ENCODE measurements around the gene VEGFC.

Gene VEGFC

GRCh38 chr4:176751061-176751460 lies 41.7 kb downstream of the VEGFC start:
- Histone ChIP-seq H3K36me3 (ENCODE audit: control insufficient read depth in 2 of 2, insufficient read depth in 2 of 2, low read length in 2 of 2) (no peaks in the 10 kb centered on the region), H3K9ac (ENCODE audit: low read depth in 1 of 2, low read length in 2 of 2) (no peak overlapping the region)

GRCh38 chr4:176746846-176747245 lies 45.9 kb downstream of the VEGFC start:
- Histone ChIP-seq H3K36me3 (ENCODE audit: control insufficient read depth in 2 of 2, insufficient read depth in 2 of 2, low read length in 2 of 2) (no peaks in the 10 kb centered on the region), H3K4me1 (ENCODE audit: control insufficient read depth in 2 of 2, insufficient read depth in 2 of 2, low read length in 2 of 2) (no peaks in the 10 kb centered on the region)

More at GRCh38 chr4:176751061-176751460, 41.7 kb downstream of the VEGFC start:
- Histone ChIP-seq H3K4me3 (ENCODE audit: low read length in 2 of 2) (no peak overlapping the region), H3K27ac (ENCODE audit: low read depth in 2 of 2, low read length in 2 of 2) (no peak overlapping the region), H3K9me3 (ENCODE audit: control insufficient read depth in 2 of 2, low read length in 2 of 2) (no peaks in the 10 kb centered on the region), H3K27me3 (ENCODE audit: control insufficient read depth in 2 of 2, insufficient read depth in 2 of 2, low read length in 2 of 2) (no peaks in the 10 kb centered on the region), H3K4me1 (ENCODE audit: control insufficient read depth in 2 of 2, insufficient read depth in 2 of 2, low read length in 2 of 2) (no peaks in the 10 kb centered on the region)

GRCh38 chr4:176745902-176746301 lies 46.8 kb downstream of the VEGFC start:
- no peak overlapping the region for H3K4me3 ChIP-seq (ENCODE audit: low read length in 2 of 2)
- H3K36me3 ChIP-seq (ENCODE audit: control insufficient read depth in 2 of 2, insufficient read depth in 2 of 2, low read length in 2 of 2): no peaks in the 10 kb centered on the region
- H3K9me3 ChIP-seq (ENCODE audit: control insufficient read depth in 2 of 2, low read length in 2 of 2): no peaks in the 10 kb centered on the region
- H3K4me1 ChIP-seq (ENCODE audit: control insufficient read depth in 2 of 2, insufficient read depth in 2 of 2, low read length in 2 of 2): no peaks in the 10 kb centered on the region
- H3K9ac ChIP-seq (ENCODE audit: low read depth in 1 of 2, low read length in 2 of 2): no peak overlapping the region
- no peaks in the 10 kb centered on the region for H3K27me3 ChIP-seq (ENCODE audit: control insufficient read depth in 2 of 2, insufficient read depth in 2 of 2, low read length in 2 of 2)
- H3K27ac ChIP-seq (ENCODE audit: low read depth in 2 of 2, low read length in 2 of 2): no peak overlapping the region

More at GRCh38 chr4:176746846-176747245, 45.9 kb downstream of the VEGFC start:
- no peak overlapping the region for H3K4me3 ChIP-seq (ENCODE audit: low read length in 2 of 2)
- H3K27ac ChIP-seq (ENCODE audit: low read depth in 2 of 2, low read length in 2 of 2): no peak overlapping the region
- H3K9ac ChIP-seq (ENCODE audit: low read depth in 1 of 2, low read length in 2 of 2): no peak overlapping the region
- no peaks in the 10 kb centered on the region for H3K27me3 ChIP-seq (ENCODE audit: control insufficient read depth in 2 of 2, insufficient read depth in 2 of 2, low read length in 2 of 2)
- H3K9me3 ChIP-seq (ENCODE audit: control insufficient read depth in 2 of 2, low read length in 2 of 2): no peaks in the 10 kb centered on the region

- H3K4me1 ChIP-seq (ENCODE audit: control insufficient read depth in 2 of 2, insufficient read depth in 2 of 2, low read length in 2 of 2): no peaks in the 10 kb centered on the region
- no peaks in the 10 kb centered on the region for H3K27me3 ChIP-seq (ENCODE audit: control insufficient read depth in 2 of 2, insufficient read depth in 2 of 2, low read length in 2 of 2)
- no peak overlapping the region for H3K27ac ChIP-seq (ENCODE audit: low read depth in 2 of 2, low read length in 2 of 2)
- no peak overlapping the region for H3K9ac ChIP-seq (ENCODE audit: low read depth in 1 of 2, low read length in 2 of 2)
- H3K36me3 ChIP-seq (ENCODE audit: control insufficient read depth in 2 of 2, insufficient read depth in 2 of 2, low read length in 2 of 2): no peaks in the 10 kb centered on the region
- H3K4me3 ChIP-seq (ENCODE audit: low read length in 2 of 2): no peak overlapping the region
- H3K9me3 ChIP-seq (ENCODE audit: control insufficient read depth in 2 of 2, low read length in 2 of 2): no peaks in the 10 kb centered on the region
These were observed 48.6 kb downstream of the VEGFC start for GRCh38 chr4:176744091-176744490.

GRCh38 chr4:176742211-176742610 lies 50.5 kb downstream of the VEGFC start:
- Histone ChIP-seq H3K4me1 (ENCODE audit: control insufficient read depth in 2 of 2, insufficient read depth in 2 of 2, low read length in 2 of 2) (no peaks in the 10 kb centered on the region), H3K27me3 (ENCODE audit: control insufficient read depth in 2 of 2, insufficient read depth in 2 of 2, low read length in 2 of 2) (no peaks in the 10 kb centered on the region), H3K4me3 (ENCODE audit: low read length in 2 of 2) (no peak overlapping the region), H3K36me3 (ENCODE audit: control insufficient read depth in 2 of 2, insufficient read depth in 2 of 2, low read length in 2 of 2) (no peaks in the 10 kb centered on the region), H3K9me3 (ENCODE audit: control insufficient read depth in 2 of 2, low read length in 2 of 2) (no peaks in the 10 kb centered on the region), H3K9ac (ENCODE audit: low read depth in 1 of 2, low read length in 2 of 2) (no peak overlapping the region), H3K27ac (ENCODE audit: low read depth in 2 of 2, low read length in 2 of 2) (no peak overlapping the region)

GRCh38 chr4:176741253-176741652 lies 51.5 kb downstream of the VEGFC start:
- no peak overlapping the region for H3K27ac ChIP-seq (ENCODE audit: low read depth in 2 of 2, low read length in 2 of 2)
- H3K4me1 ChIP-seq (ENCODE audit: control insufficient read depth in 2 of 2, insufficient read depth in 2 of 2, low read length in 2 of 2): no peaks in the 10 kb centered on the region
- H3K9ac ChIP-seq (ENCODE audit: low read depth in 1 of 2, low read length in 2 of 2): no peak overlapping the region
- no peaks in the 10 kb centered on the region for H3K27me3 ChIP-seq (ENCODE audit: control insufficient read depth in 2 of 2, insufficient read depth in 2 of 2, low read length in 2 of 2)
- H3K9me3 ChIP-seq (ENCODE audit: control insufficient read depth in 2 of 2, low read length in 2 of 2): no peaks in the 10 kb centered on the region
- H3K4me3 ChIP-seq (ENCODE audit: low read length in 2 of 2): no peak overlapping the region
- no peaks in the 10 kb centered on the region for H3K36me3 ChIP-seq (ENCODE audit: control insufficient read depth in 2 of 2, insufficient read depth in 2 of 2, low read length in 2 of 2)

- Histone ChIP-seq H3K27ac (ENCODE audit: low read depth in 2 of 2, low read length in 2 of 2) (no peak overlapping the region), H3K27me3 (ENCODE audit: control insufficient read depth in 2 of 2, insufficient read depth in 2 of 2, low read length in 2 of 2) (no peaks in the 10 kb centered on the region), H3K9me3 (ENCODE audit: control insufficient read depth in 2 of 2, low read length in 2 of 2) (no peaks in the 10 kb centered on the region), H3K36me3 (ENCODE audit: control insufficient read depth in 2 of 2, insufficient read depth in 2 of 2, low read length in 2 of 2) (no peaks in the 10 kb centered on the region), H3K4me3 (ENCODE audit: low read length in 2 of 2) (no peak overlapping the region), H3K9ac (ENCODE audit: low read depth in 1 of 2, low read length in 2 of 2) (no peak overlapping the region), H3K4me1 (ENCODE audit: control insufficient read depth in 2 of 2, insufficient read depth in 2 of 2, low read length in 2 of 2) (no peaks in the 10 kb centered on the region)
These were observed 57.4 kb downstream of the VEGFC start for GRCh38 chr4:176735300-176735699.

- H3K4me3 ChIP-seq (ENCODE audit: low read length in 2 of 2): no peak overlapping the region
- no peak overlapping the region for H3K9ac ChIP-seq (ENCODE audit: low read depth in 1 of 2, low read length in 2 of 2)
- no peaks in the 10 kb centered on the region for H3K4me1 ChIP-seq (ENCODE audit: control insufficient read depth in 2 of 2, insufficient read depth in 2 of 2, low read length in 2 of 2)
- no peaks in the 10 kb centered on the region for H3K36me3 ChIP-seq (ENCODE audit: control insufficient read depth in 2 of 2, insufficient read depth in 2 of 2, low read length in 2 of 2)
- no peaks in the 10 kb centered on the region for H3K27me3 ChIP-seq (ENCODE audit: control insufficient read depth in 2 of 2, insufficient read depth in 2 of 2, low read length in 2 of 2)
- no peaks in the 10 kb centered on the region for H3K9me3 ChIP-seq (ENCODE audit: control insufficient read depth in 2 of 2, low read length in 2 of 2)
- H3K27ac ChIP-seq (ENCODE audit: low read depth in 2 of 2, low read length in 2 of 2): no peak overlapping the region
These were observed 58.3 kb downstream of the VEGFC start for GRCh38 chr4:176734461-176734860.

- no peaks in the 10 kb centered on the region for H3K27me3 ChIP-seq (ENCODE audit: control insufficient read depth in 2 of 2, insufficient read depth in 2 of 2, low read length in 2 of 2)
- H3K36me3 ChIP-seq (ENCODE audit: control insufficient read depth in 2 of 2, insufficient read depth in 2 of 2, low read length in 2 of 2): no peaks in the 10 kb centered on the region
- H3K9me3 ChIP-seq (ENCODE audit: control insufficient read depth in 2 of 2, low read length in 2 of 2): no peaks in the 10 kb centered on the region
- H3K4me3 ChIP-seq (ENCODE audit: low read length in 2 of 2): no peak overlapping the region
- H3K9ac ChIP-seq (ENCODE audit: low read depth in 1 of 2, low read length in 2 of 2): no peak overlapping the region
- no peak overlapping the region for H3K27ac ChIP-seq (ENCODE audit: low read depth in 2 of 2, low read length in 2 of 2)
- H3K4me1 ChIP-seq (ENCODE audit: control insufficient read depth in 2 of 2, insufficient read depth in 2 of 2, low read length in 2 of 2): no peaks in the 10 kb centered on the region
These were observed 63.2 kb downstream of the VEGFC start for GRCh38 chr4:176729489-176729888.

GRCh38 chr4:176726803-176727202 lies 65.9 kb downstream of the VEGFC start:
- H3K4me1 ChIP-seq (ENCODE audit: control insufficient read depth in 2 of 2, insufficient read depth in 2 of 2, low read length in 2 of 2): no peaks in the 10 kb centered on the region
- no peaks in the 10 kb centered on the region for H3K9me3 ChIP-seq (ENCODE audit: control insufficient read depth in 2 of 2, low read length in 2 of 2)
- no peaks in the 10 kb centered on the region for H3K36me3 ChIP-seq (ENCODE audit: control insufficient read depth in 2 of 2, insufficient read depth in 2 of 2, low read length in 2 of 2)
- H3K4me3 ChIP-seq (ENCODE audit: low read length in 2 of 2): no peak overlapping the region
- H3K27ac ChIP-seq (ENCODE audit: low read depth in 2 of 2, low read length in 2 of 2): no peak overlapping the region
- no peaks in the 10 kb centered on the region for H3K27me3 ChIP-seq (ENCODE audit: control insufficient read depth in 2 of 2, insufficient read depth in 2 of 2, low read length in 2 of 2)
- no peak overlapping the region for H3K9ac ChIP-seq (ENCODE audit: low read depth in 1 of 2, low read length in 2 of 2)

GRCh38 chr4:176721459-176721858 lies 71.3 kb downstream of the VEGFC start:
- no peaks in the 10 kb centered on the region for H3K9me3 ChIP-seq (ENCODE audit: control insufficient read depth in 2 of 2, low read length in 2 of 2)
- H3K9ac ChIP-seq (ENCODE audit: low read depth in 1 of 2, low read length in 2 of 2): no peak overlapping the region

More at GRCh38 chr4:176721459-176721858, 71.3 kb downstream of the VEGFC start:
- no peaks in the 10 kb centered on the region for H3K36me3 ChIP-seq (ENCODE audit: control insufficient read depth in 2 of 2, insufficient read depth in 2 of 2, low read length in 2 of 2)
- no peak overlapping the region for H3K4me3 ChIP-seq (ENCODE audit: low read length in 2 of 2)
- no peaks in the 10 kb centered on the region for H3K4me1 ChIP-seq (ENCODE audit: control insufficient read depth in 2 of 2, insufficient read depth in 2 of 2, low read length in 2 of 2)
- no peak overlapping the region for H3K27ac ChIP-seq (ENCODE audit: low read depth in 2 of 2, low read length in 2 of 2)
- H3K27me3 ChIP-seq (ENCODE audit: control insufficient read depth in 2 of 2, insufficient read depth in 2 of 2, low read length in 2 of 2): no peaks in the 10 kb centered on the region

Data from mucosa of rectum (tissue), 2 donors.